GM12892 (cell line): Measurements from ENCODE around the gene NEK4.
A peak's percentile ranks its signal among the peaks of the same experiment; 100 is the strongest.

Experiments used
- DNase-seq: peaks from one replicate; pipeline ENCODE4 v3.0.0; 2011; ENCODE audit not compliant: insufficient read length
- FAIRE-seq: peaks from 2 replicates; lab custom pipeline; 2011; peaks lifted over from hg19 to GRCh38; lab: Jason Lieb, UNC
- POLR2A ChIP-seq: IDR thresholded peaks from 2 replicates; pipeline ENCODE4 v1.6.1; 2011; ENCODE audit warnings: low read depth, low read length, control low read depth
- POLR2AphosphoS5 ChIP-seq: IDR thresholded peaks from 2 replicates; pipeline ENCODE4 v1.6.1; 2011; ENCODE audit warnings: low read depth, low read length, control low read depth
- TAF1 ChIP-seq: IDR thresholded peaks from 2 replicates; pipeline ENCODE4 v1.6.1; 2011; ENCODE audit warnings: low read depth, mild to moderate bottlenecking, control low read depth, low read length, borderline replicate concordance

The NEK4 gene

DNA sequence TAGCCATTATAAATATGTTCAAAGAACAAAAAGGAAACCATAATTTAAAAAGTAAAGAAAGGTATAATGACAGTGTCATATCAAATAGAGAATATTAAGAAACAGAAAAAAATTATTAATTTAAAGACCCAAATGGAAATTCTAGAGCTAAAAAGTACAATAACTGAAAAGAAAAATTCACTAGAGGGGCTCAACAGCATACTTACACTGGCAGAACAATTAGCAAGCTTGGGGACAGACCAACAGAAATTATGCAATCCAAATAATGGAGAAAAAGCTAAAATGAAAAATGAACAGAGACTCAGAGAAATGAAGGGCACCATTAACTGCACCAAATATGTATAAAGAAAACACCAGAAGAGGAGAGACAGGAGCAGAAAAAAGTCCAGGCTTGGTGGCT is 51.1 kb downstream of the NEK4 start:
- FAIRE-seq = no peak
- TF ChIP-seq POLR2AphosphoS5 (no peak), POLR2A (no peak), TAF1 (no peak)
- no peak for DNase-seq

DNA sequence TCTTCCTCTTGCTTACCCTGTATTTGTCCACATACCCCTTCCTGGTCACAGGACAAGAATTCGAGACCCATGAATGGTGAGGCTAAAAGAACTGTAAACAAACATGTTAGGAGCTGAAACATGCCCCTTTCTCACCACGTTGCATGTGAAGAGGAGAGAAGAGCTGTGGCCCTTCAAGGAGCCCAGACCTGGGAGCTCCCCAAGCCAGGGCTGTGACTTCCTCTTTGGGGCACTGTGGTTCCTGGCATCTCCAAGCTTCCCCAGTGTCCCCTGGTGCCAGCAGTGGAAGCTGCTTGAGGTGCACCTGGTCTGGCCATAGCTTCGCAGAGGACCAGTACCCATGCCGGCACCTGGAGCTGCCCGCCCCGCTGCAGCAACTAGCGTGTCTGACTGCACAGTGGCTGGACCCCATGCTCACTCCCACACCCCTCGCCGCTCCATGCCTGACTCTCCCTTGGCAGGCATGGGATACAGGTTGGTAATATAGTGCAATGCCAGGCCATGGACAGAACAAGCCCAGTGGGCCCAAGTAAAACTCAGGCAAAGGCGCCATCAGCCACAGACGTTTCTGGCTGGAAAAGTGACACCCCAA is 54.9 kb downstream of the NEK4 start:
- no peak for FAIRE-seq
- no peak for DNase-seq
- TF ChIP-seq POLR2A = no peak
- TF ChIP-seq TAF1 = no peak
- no peak for TF ChIP-seq POLR2AphosphoS5

DNA sequence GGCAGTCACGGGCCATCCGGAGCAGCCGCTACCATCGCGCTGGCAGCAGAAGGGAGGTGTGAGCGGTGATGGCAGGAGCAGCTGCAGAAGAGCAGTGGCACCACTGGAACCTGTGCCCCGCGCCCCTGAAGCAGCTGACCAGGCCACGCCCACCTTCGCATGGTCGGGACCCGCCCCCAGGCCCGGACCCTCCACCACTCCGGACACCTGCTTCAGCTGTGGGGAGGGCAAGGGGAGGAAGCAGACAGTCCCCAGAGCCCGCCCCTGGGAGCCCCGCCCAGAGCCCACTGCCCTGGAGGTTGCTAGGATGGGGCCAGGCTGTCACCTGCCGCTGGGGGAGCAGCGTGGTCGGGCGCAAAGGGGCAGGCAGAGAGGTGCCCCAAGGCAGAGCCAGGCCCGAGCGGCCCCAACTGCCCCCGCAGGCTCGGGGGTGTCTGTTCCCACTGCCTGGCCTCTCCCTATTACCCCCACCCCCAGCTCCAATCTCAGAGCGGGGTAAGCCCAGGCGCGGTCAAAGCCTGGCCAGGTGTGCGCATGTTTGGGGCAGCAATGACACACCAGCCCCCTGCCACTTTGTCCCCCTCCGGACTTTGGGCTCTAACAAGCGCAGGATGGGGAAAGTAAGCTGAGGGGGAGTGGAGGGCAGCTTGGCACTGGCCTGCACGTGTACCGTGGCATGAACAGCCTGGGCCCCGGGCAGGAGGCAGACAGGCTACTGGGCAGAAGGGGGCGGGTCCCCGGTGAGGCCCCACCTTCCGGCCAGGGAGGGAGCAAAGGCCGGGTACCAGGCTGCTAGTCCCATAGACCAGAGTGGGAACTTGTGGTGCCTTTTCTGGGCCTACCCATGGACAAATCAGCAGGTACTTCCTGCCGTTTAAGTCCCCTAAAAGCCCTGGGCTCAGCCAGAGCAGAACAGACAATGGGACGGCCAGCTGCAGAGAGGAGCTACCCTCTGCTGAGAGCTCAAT is 56.1 kb downstream of the NEK4 start:
- TF ChIP-seq POLR2AphosphoS5 = no peak
- no peak for FAIRE-seq
- DNase-seq = no peak

GRCh38 chr3:52712291-52713212 is 58.2 kb downstream of the NEK4 start:
- DNase-seq = no peak

DNA sequence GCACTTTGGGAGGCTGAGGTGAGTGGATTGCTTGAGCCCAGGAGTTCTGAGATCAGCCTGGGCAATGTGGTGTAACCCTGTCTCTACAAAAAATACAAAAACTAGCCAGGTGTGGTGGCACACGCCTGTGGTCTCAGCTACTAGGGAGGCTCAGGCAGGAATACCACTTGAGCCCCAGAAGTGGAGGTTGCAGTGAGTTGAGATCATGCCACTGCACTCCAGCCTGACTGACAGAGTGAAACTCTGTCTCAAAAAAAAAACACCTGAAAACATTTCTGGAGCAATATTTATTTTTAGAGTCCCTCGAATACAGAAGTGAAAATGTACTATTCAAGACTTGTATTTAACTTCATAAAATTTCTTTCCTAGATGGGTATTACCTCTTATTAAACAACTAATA is 60.2 kb downstream of the NEK4 start:
- TF ChIP-seq TAF1 (no peak), POLR2A (no peak), POLR2AphosphoS5 (no peak)
- FAIRE-seq (peak; percentile 67), DNase-seq (no peak)

More at GRCh38 chr3:52712291-52713212, 58.2 kb downstream of the NEK4 start:
- no peak for FAIRE-seq
- TF ChIP-seq TAF1 (no peak), POLR2A (no peak), POLR2AphosphoS5 (no peak)

- DNase-seq = no peak
- TF ChIP-seq POLR2AphosphoS5 (no peak), POLR2A (no peak), TAF1 (no peak)
- FAIRE-seq = no peak
These were observed 63.2 kb downstream of the NEK4 start for GRCh38 chr3:52707585-52707984.

GRCh38 chr3:52705688-52706686 is 64.8 kb downstream of the NEK4 start, which contains the start of the genes GLT8D1 and SPCS1:
GLT8D1 (minus strand) TSS chr3:52705791; CDS start chr3:52700460, 5,331 bp downstream.
SPCS1 (plus strand) TSS chr3:52706106; CDS start chr3:52706247, 141 bp downstream.
- peak; percentile 80 for DNase-seq
- peak; percentile 92 for FAIRE-seq
- TF ChIP-seq POLR2A (peak; percentile 91), POLR2AphosphoS5 (peak; percentile 91), TAF1 (peak; percentile 47)

DNA sequence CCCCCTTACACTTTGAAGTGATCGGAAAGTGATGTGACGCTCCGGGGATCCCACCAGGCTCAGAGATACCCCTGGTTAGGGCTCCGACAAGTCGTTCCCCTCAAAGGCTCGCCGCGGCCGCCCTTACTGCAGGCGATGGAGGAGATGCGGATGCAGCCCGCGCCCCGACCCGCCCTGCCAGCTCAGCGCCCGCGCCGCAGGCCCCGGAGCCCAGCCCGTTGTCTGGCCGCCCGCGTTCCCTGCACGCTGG is 65.4 kb downstream of the NEK4 start:
- TF ChIP-seq POLR2AphosphoS5 (no peak), POLR2A (no peak), TAF1 (no peak)
- DNase-seq = no peak
- FAIRE-seq = no peak

DNA sequence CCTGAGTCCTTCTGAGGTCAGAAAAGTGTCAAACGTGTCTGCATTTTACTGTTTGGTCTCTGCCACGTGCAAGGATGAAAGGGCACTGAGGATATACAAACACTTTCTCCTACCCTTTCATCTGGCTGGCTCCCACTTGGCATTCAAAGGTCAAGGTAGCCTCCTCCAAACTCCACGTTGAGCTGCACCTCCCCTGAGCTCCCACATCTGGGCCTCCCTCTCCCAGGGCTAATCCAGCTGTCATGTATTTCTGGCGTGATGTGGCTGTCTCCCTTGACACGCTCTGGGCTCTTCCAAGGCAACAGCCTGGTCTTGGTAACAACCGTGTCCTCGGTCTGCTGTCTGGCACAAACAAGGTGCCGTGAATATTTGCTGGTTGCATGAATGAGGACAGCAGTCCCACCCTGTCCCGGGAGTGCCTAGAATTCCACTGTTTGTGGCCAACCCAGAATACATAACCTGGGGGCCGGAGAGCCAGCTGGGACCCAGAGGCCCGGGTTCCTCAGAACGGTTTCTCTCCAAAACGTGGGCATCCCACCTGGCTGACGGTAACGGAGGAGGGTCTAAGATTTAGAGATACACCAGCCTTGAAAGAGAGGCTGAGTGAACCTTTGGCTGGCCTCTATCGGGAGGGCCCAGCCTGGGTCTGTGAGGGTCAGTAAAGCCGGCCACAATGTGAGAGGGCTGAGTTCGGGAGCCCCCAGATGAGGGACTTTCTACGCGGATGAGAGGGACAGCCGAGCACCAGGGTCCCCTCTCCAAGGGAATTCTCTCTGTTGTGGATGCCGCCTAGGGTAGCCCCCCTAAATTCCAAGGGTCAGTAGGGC is 65.9 kb downstream of the NEK4 start:
- TF ChIP-seq POLR2A (no peak), TAF1 (no peak), POLR2AphosphoS5 (no peak)
- FAIRE-seq = peak; percentile 61
- DNase-seq = no peak
